GM19455 (cell line): ENCODE measurements around the gene SQSTM1.
"Not testable (repeated sequence)": the region's sequence is repeated elsewhere in the genome, so short reads cannot be mapped to it uniquely, and the experiment has no call there.

ENCODE experiments used
- ATAC-seq: cut with Tn5 transposase; IDR thresholded peaks from one replicate; pipeline ENCODE4 v1.9.1; 2021; ENCODE audit not compliant: unreplicated experiment

SQSTM1 gene

GRCh38 chr5:179820483-179821297, at the start of gene SQSTM1:
Gene SQSTM1, plus strand, starts transcription at chr5:179820905. Its CDS starts 32 bp downstream, at chr5:179820937.
- ATAC-seq, result peak; percentile 38

- no peak for ATAC-seq
Measured at GRCh38 chr5:179771311-179771895, 49.3 kb upstream of the SQSTM1 start.

GRCh38 chr5:179772351-179772750, 48.4 kb upstream of the SQSTM1 start:
- ATAC-seq, result no peak

GRCh38 chr5:179773686-179774040, 47.0 kb upstream of the SQSTM1 start:
- no peak for ATAC-seq

GRCh38 chr5:179774442-179774841, 46.3 kb upstream of the SQSTM1 start:
- no peak for ATAC-seq

- no peak for ATAC-seq
Measured at GRCh38 chr5:179776411-179776938, 44.2 kb upstream of the SQSTM1 start.

- no peak for ATAC-seq
Measured at GRCh38 chr5:179777456-179777855, 43.2 kb upstream of the SQSTM1 start.

GRCh38 chr5:179777909-179778308, 42.8 kb upstream of the SQSTM1 start:
- ATAC-seq, result no peak

- no peak for ATAC-seq
Measured at GRCh38 chr5:179778591-179778990, 42.1 kb upstream of the SQSTM1 start.

- ATAC-seq, result no peak
Measured at GRCh38 chr5:179779826-179780225, 40.9 kb upstream of the SQSTM1 start.

- ATAC-seq, result no peak
Measured at GRCh38 chr5:179780362-179780761, 40.3 kb upstream of the SQSTM1 start.

- ATAC-seq, result no peak
Measured at GRCh38 chr5:179781846-179782245, 38.9 kb upstream of the SQSTM1 start.

GRCh38 chr5:179783128-179783527, 37.6 kb upstream of the SQSTM1 start:
- ATAC-seq, result no peak

- ATAC-seq, result no peak
Measured at GRCh38 chr5:179786861-179787260, 33.8 kb upstream of the SQSTM1 start.

- ATAC-seq, result no peak
Measured at GRCh38 chr5:179788193-179788854, 32.4 kb upstream of the SQSTM1 start.

GRCh38 chr5:179789278-179789677, 31.4 kb upstream of the SQSTM1 start:
- not testable (repeated sequence) for ATAC-seq

- ATAC-seq, result no peak
Measured at GRCh38 chr5:179791881-179792611, 28.7 kb upstream of the SQSTM1 start.

- no peak for ATAC-seq
Measured at GRCh38 chr5:179792612-179793467, 27.9 kb upstream of the SQSTM1 start.

GRCh38 chr5:179793468-179794139, 27.1 kb upstream of the SQSTM1 start, which contains the start of gene LTC4S:
Gene LTC4S, plus strand, starts transcription at chr5:179793986. Its CDS starts 95 bp downstream, at chr5:179794081.
- ATAC-seq, result no peak

GRCh38 chr5:179794171-179794570, 26.5 kb upstream of the SQSTM1 start:
- ATAC-seq, result no peak
